GM06990 (cell line): ENCODE data around the gene ZNF512.
"Not testable (repeated sequence)": the region's sequence is repeated elsewhere in the genome, so short reads cannot be mapped to it uniquely, and the experiment has no call there.

Source experiments
- DNase-seq: peaks from one replicate; pipeline ENCODE4 v3.0.0-alpha.2; 2011; ENCODE audit not compliant: insufficient read length; ENCODE audit errors: extremely low read depth
- H3K27me3 ChIP-seq: replicated peaks from 2 replicates; pipeline ENCODE4 v1.6.0; 2011; ENCODE audit warnings: low read length; ENCODE audit not compliant: control insufficient read depth, insufficient read depth
- H3K36me3 ChIP-seq: 2 replicates; pipeline ENCODE4 v1.5.1; 2011; ENCODE audit warnings: low read length; ENCODE audit not compliant: control insufficient read depth, insufficient read depth
- H3K4me3 ChIP-seq: replicated peaks from 2 replicates; pipeline ENCODE4 v1.5.1; 2011; ENCODE audit warnings: low read depth, mild to moderate bottlenecking, control low read depth, low read length
- TF ChIP-seq, protein P1 (sequence below): IDR thresholded peaks from 2 replicates; pipeline ENCODE4 v1.5.1; 2011; ENCODE audit warnings: low read length, control low read depth, mild to moderate bottlenecking, inconsistent platforms; ENCODE audit not compliant: insufficient read depth, poor library complexity, severe bottlenecking

The ZNF512 gene

DNA sequence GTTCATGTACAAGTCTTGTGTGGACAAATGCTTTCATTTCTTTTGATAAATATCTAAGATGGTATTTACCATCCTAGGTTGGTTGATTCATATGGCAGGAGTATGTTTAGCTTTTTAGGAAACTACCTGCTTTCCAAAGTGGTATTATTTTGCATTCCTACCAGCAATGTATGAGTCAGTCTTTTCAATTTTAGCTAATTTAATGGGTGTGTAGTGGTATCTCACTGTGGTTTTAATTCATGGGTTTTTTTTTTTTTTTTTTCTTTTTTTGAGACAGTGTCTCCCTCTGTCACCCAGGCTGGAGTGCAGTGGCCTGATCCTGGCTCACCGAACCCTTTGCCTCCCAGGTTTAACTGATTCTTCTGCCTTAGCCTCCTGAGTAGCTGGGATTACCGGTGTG is 4.2 kb downstream of the ZNF512 start:
- DNase-seq, result no peak
- TF ChIP-seq, protein P1, sequence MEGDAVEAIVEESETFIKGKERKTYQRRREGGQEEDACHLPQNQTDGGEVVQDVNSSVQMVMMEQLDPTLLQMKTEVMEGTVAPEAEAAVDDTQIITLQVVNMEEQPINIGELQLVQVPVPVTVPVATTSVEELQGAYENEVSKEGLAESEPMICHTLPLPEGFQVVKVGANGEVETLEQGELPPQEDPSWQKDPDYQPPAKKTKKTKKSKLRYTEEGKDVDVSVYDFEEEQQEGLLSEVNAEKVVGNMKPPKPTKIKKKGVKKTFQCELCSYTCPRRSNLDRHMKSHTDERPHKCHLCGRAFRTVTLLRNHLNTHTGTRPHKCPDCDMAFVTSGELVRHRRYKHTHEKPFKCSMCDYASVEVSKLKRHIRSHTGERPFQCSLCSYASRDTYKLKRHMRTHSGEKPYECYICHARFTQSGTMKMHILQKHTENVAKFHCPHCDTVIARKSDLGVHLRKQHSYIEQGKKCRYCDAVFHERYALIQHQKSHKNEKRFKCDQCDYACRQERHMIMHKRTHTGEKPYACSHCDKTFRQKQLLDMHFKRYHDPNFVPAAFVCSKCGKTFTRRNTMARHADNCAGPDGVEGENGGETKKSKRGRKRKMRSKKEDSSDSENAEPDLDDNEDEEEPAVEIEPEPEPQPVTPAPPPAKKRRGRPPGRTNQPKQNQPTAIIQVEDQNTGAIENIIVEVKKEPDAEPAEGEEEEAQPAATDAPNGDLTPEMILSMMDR, result no peak
- Histone ChIP-seq H3K4me3 (no peak overlapping the region), H3K27me3 (no peaks in the 10 kb centered on the region), H3K36me3 (no peaks in the 10 kb centered on the region)

DNA sequence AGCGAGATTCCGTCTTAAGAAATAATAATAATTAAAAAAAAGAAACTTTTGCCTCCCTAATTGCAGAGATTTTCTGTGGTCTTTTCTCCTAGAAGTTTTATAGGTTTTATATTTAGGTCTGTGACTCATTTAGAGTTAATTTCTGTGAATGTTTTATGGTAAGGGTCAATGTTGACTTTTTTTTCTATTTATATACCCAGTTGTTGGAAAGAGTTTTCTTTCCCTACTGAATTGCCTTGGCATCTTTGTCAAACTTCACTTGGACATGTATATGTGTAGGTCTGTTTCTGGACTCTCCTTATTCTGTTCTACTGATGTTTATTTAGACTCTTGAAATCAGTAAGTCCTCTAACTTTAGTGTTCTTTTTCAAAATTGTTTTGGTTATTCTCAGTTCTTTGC is 5.5 kb downstream of the ZNF512 start:
- TF ChIP-seq, protein P1, result no peak
- H3K27me3 ChIP-seq, result no peaks in the 10 kb centered on the region
- H3K4me3 ChIP-seq, result no peak overlapping the region
- DNase-seq, result no peak
- H3K36me3 ChIP-seq, result no peaks in the 10 kb centered on the region

GRCh38 chr2:27591745-27592144 is 8.9 kb downstream of the ZNF512 start:
- Histone ChIP-seq H3K27me3 (no peaks in the 10 kb centered on the region), H3K4me3 (no peak overlapping the region), H3K36me3 (no peaks in the 10 kb centered on the region)
- TF ChIP-seq, protein P1, result no peak
- no peak for DNase-seq

DNA sequence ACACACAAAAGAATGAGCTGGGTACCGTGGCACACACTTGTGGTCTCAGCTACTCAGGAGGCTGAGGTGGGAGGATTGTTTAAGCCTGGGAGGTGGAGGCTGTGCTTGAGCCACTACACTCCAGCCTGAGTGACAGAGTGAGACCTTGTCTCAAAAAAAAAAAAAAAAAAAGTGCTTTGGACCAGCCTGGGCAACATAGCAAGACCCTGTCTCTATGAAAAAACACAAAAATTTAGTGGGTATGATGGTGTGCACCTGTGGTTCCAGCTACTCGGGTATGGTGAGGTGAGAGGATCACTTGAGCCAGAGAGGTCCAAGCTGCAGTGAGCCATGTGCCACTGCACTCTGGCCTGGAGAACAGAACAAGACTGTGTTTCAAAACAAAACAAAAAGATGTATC is 10.4 kb downstream of the ZNF512 start:
- TF ChIP-seq, protein P1, result no peak
- Histone ChIP-seq H3K4me3 (no peak overlapping the region), H3K27me3 (no peaks in the 10 kb centered on the region), H3K36me3 (no peaks in the 10 kb centered on the region; the same call in 1 of the 2 replicates)
- no peak for DNase-seq

- not testable (repeated sequence) for H3K27me3 ChIP-seq, DNase-seq, H3K4me3 ChIP-seq, H3K36me3 ChIP-seq
These were observed 11.3 kb downstream of the ZNF512 start for GRCh38 chr2:27594020-27594703.

DNA sequence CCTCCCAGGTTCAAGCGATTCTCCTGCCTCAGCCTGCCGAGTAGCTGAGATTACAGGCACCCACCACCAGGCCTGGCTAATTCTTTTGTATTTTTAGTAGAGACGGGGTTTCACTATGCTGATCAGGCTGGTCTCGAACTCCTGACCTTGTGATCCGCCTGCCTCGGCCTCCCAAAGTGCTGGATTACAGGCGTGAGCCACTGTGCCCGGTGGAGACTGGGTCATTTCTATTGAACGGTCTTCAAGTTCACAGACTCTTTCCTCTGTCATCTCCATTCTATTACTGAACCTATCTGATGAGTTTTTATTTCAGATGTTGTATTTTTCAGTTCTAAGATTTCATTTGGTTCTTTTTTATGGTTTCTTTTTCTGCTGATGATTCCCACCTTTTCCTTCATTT is 12.6 kb downstream of the ZNF512 start:
- H3K36me3 ChIP-seq, H3K27me3 ChIP-seq, DNase-seq, H3K4me3 ChIP-seq: not testable (repeated sequence)

DNA sequence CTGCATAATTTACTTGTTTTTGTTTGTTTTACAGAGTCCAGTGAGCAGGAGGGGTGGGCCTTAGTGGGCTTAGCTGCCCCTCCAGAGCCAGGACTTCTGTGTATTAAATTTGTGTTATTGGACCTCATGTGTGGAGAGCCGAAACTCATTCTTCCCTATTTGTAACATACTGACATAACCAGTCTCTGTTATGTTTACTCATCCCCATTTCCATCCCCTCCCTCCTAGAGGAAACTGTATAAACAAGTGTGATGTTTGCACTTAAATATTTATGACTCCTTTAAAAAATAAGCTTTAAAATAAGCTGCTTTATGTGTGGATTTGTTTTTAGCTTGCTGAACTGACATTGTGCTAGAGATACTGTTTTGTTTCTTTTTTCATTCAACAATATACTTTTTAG is 13.8 kb downstream of the ZNF512 start:
- peaks cover 4% of the 10 kb centered on the region for H3K36me3 ChIP-seq
- H3K4me3 ChIP-seq, result no peak overlapping the region
- no peak for DNase-seq
- H3K27me3 ChIP-seq, result no peaks in the 10 kb centered on the region
- TF ChIP-seq, protein P1, result no peak
